ENCODE measurements around the gene LEF1.

The LEF1 gene

DNA sequence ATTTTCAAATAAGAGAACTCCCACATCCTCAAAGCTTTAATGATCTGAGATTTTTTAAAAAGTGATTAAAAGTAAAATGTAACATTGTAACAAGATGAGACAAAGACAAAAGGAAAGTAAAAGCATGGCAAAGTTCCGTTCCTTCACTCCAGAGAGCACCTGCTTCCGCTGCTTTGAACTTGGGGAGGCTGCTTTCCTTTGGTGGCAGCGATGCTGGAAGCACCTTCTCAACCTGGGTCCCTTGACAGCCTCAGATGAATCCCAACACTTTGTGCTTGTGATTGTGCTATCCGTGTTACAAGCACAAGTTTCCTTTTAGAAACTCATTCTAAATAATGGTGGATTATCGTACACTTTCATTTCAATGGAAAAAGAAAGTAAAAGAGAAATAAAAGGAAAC lies 119.3 kb downstream of the LEF1 start:
- DNase-seq = no peak
- H3K36me3 ChIP-seq (replicated peaks) = no peaks in the 10 kb centered on the region
- H3K27ac ChIP-seq = no peak overlapping the region
- H3K4me3 ChIP-seq (ENCODE audit: low read depth, low read length) = no peak overlapping the region
- H3K27me3 ChIP-seq (replicated peaks) = no peaks in the 10 kb centered on the region
- in situ Hi-C loops (cut with HindIII; ENCODE audit: low pct_ligation_motif_present, low sequenced_read_pairs) = no loop called here
- TF ChIP-seq, protein P1, sequence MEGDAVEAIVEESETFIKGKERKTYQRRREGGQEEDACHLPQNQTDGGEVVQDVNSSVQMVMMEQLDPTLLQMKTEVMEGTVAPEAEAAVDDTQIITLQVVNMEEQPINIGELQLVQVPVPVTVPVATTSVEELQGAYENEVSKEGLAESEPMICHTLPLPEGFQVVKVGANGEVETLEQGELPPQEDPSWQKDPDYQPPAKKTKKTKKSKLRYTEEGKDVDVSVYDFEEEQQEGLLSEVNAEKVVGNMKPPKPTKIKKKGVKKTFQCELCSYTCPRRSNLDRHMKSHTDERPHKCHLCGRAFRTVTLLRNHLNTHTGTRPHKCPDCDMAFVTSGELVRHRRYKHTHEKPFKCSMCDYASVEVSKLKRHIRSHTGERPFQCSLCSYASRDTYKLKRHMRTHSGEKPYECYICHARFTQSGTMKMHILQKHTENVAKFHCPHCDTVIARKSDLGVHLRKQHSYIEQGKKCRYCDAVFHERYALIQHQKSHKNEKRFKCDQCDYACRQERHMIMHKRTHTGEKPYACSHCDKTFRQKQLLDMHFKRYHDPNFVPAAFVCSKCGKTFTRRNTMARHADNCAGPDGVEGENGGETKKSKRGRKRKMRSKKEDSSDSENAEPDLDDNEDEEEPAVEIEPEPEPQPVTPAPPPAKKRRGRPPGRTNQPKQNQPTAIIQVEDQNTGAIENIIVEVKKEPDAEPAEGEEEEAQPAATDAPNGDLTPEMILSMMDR (IDR thresholded peaks at IDR 0.05; ENCODE audit: low read depth, low read length, missing control alignments) = no peak

DNA sequence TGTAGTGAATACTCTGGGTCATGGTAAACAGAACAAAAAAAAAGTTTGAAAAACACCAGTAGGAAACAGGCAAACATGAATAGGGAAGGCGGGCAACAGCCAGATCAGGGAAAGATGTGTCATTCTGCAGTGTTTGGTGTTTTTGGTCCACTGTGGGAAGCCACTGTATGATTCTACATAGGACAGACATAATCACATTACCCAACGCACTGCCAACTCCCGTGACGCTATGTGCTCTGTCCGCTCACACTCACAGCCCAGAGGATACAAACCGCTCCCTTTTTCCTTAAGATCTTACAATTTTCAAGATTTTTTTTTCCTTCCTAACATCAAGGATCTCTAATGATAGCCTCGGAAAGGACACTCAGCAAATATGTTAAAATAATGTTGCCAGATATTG lies 119.7 kb downstream of the LEF1 start:
- TF ChIP-seq, protein P1 (IDR thresholded peaks at IDR 0.05; ENCODE audit: low read depth, low read length, missing control alignments) = no peak
- Histone ChIP-seq H3K27me3 (replicated peaks) (no peaks in the 10 kb centered on the region), H3K4me3 (ENCODE audit: low read depth, low read length) (no peak overlapping the region), H3K27ac (no peak overlapping the region), H3K36me3 (replicated peaks) (no peaks in the 10 kb centered on the region)
- DNase-seq = no peak
- in situ Hi-C loops (cut with HindIII; ENCODE audit: low pct_ligation_motif_present, low sequenced_read_pairs) = no loop called here

GRCh38 chr4:108048157-108048556 lies 120.6 kb downstream of the LEF1 start:
- in situ Hi-C loops (cut with HindIII; ENCODE audit: low pct_ligation_motif_present, low sequenced_read_pairs) = no loop called here
- Histone ChIP-seq H3K27me3 (replicated peaks) (no peaks in the 10 kb centered on the region), H3K36me3 (replicated peaks) (no peaks in the 10 kb centered on the region), H3K27ac (no peak overlapping the region), H3K4me3 (ENCODE audit: low read depth, low read length) (no peak overlapping the region)
- TF ChIP-seq, protein P1 (IDR thresholded peaks at IDR 0.05; ENCODE audit: low read depth, low read length, missing control alignments) = no peak
- no peak for DNase-seq

DNA sequence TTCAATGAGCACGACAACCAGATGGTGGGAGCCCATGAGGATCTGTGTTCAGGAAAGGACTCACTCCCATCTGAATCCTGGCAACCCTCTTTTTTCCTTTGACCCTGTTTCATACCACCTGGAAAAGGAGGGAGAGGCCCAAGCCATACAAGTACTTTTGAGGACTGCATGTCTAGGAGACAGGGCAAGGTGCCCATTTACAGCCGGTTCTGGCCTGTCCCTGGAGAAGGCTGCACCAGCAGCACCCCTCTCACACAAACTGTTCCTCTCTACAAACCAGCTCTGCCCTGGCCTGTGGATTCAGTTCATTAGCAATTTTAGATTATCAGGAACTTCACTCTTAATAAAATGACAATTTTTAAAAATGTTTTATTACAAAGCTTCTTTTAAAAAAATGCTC lies 121.5 kb downstream of the LEF1 start:
- no peak overlapping the region for H3K4me3 ChIP-seq (ENCODE audit: low read depth, low read length)
- H3K27ac ChIP-seq = no peak overlapping the region
- TF ChIP-seq, protein P1 (IDR thresholded peaks at IDR 0.05; ENCODE audit: low read depth, low read length, missing control alignments) = no peak
- no peaks in the 10 kb centered on the region for H3K27me3 ChIP-seq (replicated peaks)
- DNase-seq = no peak
- H3K36me3 ChIP-seq (replicated peaks) = no peaks in the 10 kb centered on the region
- in situ Hi-C loops (cut with HindIII; ENCODE audit: low pct_ligation_motif_present, low sequenced_read_pairs) = no loop called here

GRCh38 chr4:108045687-108046024 lies 123.1 kb downstream of the LEF1 start:
- no peak overlapping the region for H3K4me3 ChIP-seq (ENCODE audit: low read depth, low read length)
- no peaks in the 10 kb centered on the region for H3K27me3 ChIP-seq (replicated peaks)
- DNase-seq = no peak
- TF ChIP-seq, protein P1 (IDR thresholded peaks at IDR 0.05; ENCODE audit: low read depth, low read length, missing control alignments) = no peak
- no peak overlapping the region for H3K27ac ChIP-seq
- H3K36me3 ChIP-seq (replicated peaks) = no peaks in the 10 kb centered on the region
- in situ Hi-C loops (cut with HindIII; ENCODE audit: low pct_ligation_motif_present, low sequenced_read_pairs) = no loop called here

GRCh38 chr4:108044951-108045686 lies 123.6 kb downstream of the LEF1 start:
- in situ Hi-C loops (cut with HindIII; ENCODE audit: low pct_ligation_motif_present, low sequenced_read_pairs) = no loop called here
- DNase-seq = no peak
- Histone ChIP-seq H3K27me3 (replicated peaks) (no peaks in the 10 kb centered on the region), H3K36me3 (replicated peaks) (no peaks in the 10 kb centered on the region), H3K4me3 (ENCODE audit: low read depth, low read length) (no peak overlapping the region), H3K27ac (no peak overlapping the region)
- TF ChIP-seq, protein P1 (IDR thresholded peaks at IDR 0.05; ENCODE audit: low read depth, low read length, missing control alignments) = no peak

Measured in brain microvascular endothelial cell (primary cell).